ENCODE results near the gene DUSP9. TPM values are rescaled to one million over a fixed set of nuclear protein-coding genes. Genes with fewer than 3 reads are reported as not detected.
"Not testable (repeated sequence)": the region's sequence is repeated elsewhere in the genome, so short reads cannot be mapped to it uniquely, and the experiment has no call there.

The DUSP9 gene
- total RNA-seq (not detected), polyA plus RNA-seq (not detected), total RNA-seq (0 to 0.59 (median 0.07) reads per million in 6 experiments)

DNA sequence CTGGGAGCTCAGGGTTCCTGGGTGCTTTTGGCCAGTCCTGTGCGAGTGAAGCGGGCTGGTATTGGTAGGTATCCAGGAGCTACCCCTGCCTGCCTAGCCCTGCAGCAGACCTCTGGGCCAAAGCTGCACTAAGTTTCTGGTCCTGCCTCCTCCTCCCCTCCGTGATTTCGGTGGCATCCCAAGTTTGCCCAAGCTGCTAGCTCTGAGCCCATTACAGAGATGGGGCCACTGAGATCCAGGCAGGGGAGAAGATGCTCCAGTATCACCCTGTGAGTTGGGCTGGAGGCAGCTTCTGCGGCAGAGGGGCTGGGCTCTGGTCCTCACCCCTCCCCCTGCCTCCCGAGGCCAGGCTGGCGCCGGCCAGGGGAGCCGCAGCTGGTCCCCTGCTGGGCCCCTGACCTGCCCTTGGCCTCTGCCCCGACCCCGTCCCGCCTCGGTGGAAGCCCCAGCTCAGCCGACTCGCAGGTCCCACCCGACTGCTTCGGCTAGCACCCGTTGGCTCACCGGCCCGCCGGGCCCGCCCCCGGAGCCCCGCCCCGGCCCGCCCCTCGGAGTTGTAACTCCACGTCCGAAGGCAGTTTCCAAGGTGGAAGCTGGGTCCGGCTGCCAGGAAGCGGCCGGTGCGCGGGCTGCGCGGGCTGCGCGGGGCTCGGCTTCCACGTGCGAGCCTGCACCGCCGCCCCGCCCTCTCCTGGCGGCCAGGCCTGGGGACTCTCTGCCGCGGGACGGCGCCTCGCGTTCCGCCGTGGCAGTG, at the start of gene DUSP9:
Gene DUSP9 (plus strand): TSS at position 584 of the 754 bp plus-strand sequence. CDS start 751 bp downstream, outside the sequence.
- Mint-ChIP-seq H3K27me3 (peaks cover 4 to 38% (median 14%) of the 10 kb centered on the region in 5 donors), H3K27ac (no peak within 1 kb of the TSS), H3K9me3 (peaks cover 0 to 2% (median 0%) of the 10 kb centered on the region in 9 donors), H3K4me3 (peak within 1 kb of the TSS in 8 of 10 donors; percentile 30 to 68 (median 50)), H3K4me1 (peaks cover 1 to 9% (median 6%) of the 10 kb centered on the region in 4 donors), H3K36me3 (peaks cover 0 to 3% (median 0%) of the 10 kb centered on the region in 3 donors)
- POLR2A ChIA-PET, result no interaction called here
- DNase-seq (peak in 1 of 10 donors; percentile 7), ATAC-seq (peak; percentile 43 to 54)

- peaks cover 0 to 2% (median 0%) of the 10 kb centered on the region in 9 donors for H3K9me3 Mint-ChIP-seq
- H3K4me1 Mint-ChIP-seq, result peaks cover 18 to 53% (median 47%) of the 10 kb centered on the region in 4 donors
- ATAC-seq, result peak; percentile 75 to 78
These were observed 48.3 kb upstream of the DUSP9 start, which contains the start of gene CCNQ for GRCh38 chrX:153598541-153599191. Gene CCNQ (minus strand): TSS chrX:153599139. CDS start chrX:153599073, 66 bp downstream.

GRCh38 chrX:153599192-153600031, 47.6 kb upstream of the DUSP9 start:
- Mint-ChIP-seq H3K4me3 (peak overlapping the region; percentile 77 to 94 (median 87)), H3K27ac (peak overlapping the region in 8 of 10 donors; percentile 24 to 87 (median 75)), H3K27me3 (no peaks in the 10 kb centered on the region), H3K9me3 (peaks cover 0 to 2% (median 0%) of the 10 kb centered on the region in 9 donors), H3K4me1 (peaks cover 20 to 60% (median 51%) of the 10 kb centered on the region in 4 donors), H3K36me3 (peaks cover 0 to 12% (median 0%) of the 10 kb centered on the region in 3 donors)
- ATAC-seq, result peak; percentile 79 to 85
- POLR2A ChIA-PET, result interaction anchor here (0.5 to 1.4 kb wide), 4 partner anchors 16 to 372 kb away, joined by 3 to 7 read pairs (median 6); partner anchors contain the start of gene ZNF275
- peak; percentile 64 to 91 (median 81) for DNase-seq

More at GRCh38 chrX:153598541-153599191, 48.3 kb upstream of the DUSP9 start, which contains the start of gene CCNQ:
- H3K36me3 Mint-ChIP-seq, result peaks cover 0 to 20% (median 0%) of the 10 kb centered on the region in 3 donors
- H3K27ac Mint-ChIP-seq, result peak within 1 kb of the TSS in 9 of 10 donors; percentile 45 to 91 (median 80)
- H3K27me3 Mint-ChIP-seq, result no peaks in the 10 kb centered on the region
- POLR2A ChIA-PET, result interaction anchor here (0.5 to 1.4 kb wide), 6 partner anchors 10 to 657 kb away, joined by 3 to 7 read pairs (median 3); partner anchors contain the start of gene ZNF275
- DNase-seq, result peak in 3 of 10 donors; percentile 9 to 45 (median 29)
- peak within 1 kb of the TSS; percentile 81 to 94 (median 88) for H3K4me3 Mint-ChIP-seq

GRCh38 chrX:153600032-153600373, 47.0 kb upstream of the DUSP9 start:
- Mint-ChIP-seq H3K36me3 (peaks cover 0 to 9% (median 0%) of the 10 kb centered on the region in 3 donors), H3K4me3 (peak overlapping the region; percentile 77 to 94 (median 87)), H3K4me1 (peaks cover 22 to 63% (median 50%) of the 10 kb centered on the region in 4 donors), H3K9me3 (peaks cover 0 to 2% (median 0%) of the 10 kb centered on the region in 9 donors), H3K27me3 (no peaks in the 10 kb centered on the region), H3K27ac (peak overlapping the region in 9 of 10 donors; percentile 40 to 87 (median 79))
- POLR2A ChIA-PET, result interaction anchor here (0.7 to 1.4 kb wide), 3 partner anchors 17 to 371 kb away, joined by 3 to 7 read pairs (median 5); no protein-coding TSS in a partner anchor
- ATAC-seq (no peak), DNase-seq (no peak)

DNA sequence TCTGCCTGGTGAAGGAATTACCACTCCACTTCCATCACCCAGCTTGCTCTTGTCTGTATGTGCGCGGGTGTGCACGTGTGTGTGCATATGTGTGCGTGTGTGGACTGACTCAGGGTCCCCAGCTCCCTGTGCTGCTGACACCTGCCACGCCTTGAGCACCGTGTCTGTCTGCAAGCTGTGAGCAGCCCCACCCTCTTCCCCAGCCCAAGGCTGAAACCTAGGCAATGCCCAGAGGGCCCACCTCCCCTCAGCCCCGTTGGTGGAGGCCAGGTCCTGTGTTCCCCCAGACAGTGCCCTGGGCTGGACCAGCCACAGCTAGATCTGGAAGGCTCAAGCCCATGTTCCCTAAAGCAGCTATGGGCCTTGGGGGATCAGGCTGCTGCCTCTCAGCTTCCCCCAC, 46.1 kb upstream of the DUSP9 start:
- no peak for DNase-seq
- peak overlapping the region in 7 of 10 donors; percentile 14 to 86 (median 59) for H3K4me3 Mint-ChIP-seq
- no peak for ATAC-seq
- peaks cover 17 to 58% (median 46%) of the 10 kb centered on the region in 4 donors for H3K4me1 Mint-ChIP-seq
- H3K9me3 Mint-ChIP-seq, result peaks cover 0 to 2% (median 0%) of the 10 kb centered on the region in 9 donors
- peaks cover 0 to under 1% (median 0%) of the 10 kb centered on the region in 3 donors for H3K36me3 Mint-ChIP-seq
- POLR2A ChIA-PET, result interaction anchor here (0.6 to 0.7 kb wide), 2 partner anchors 18 to 55 kb away, joined by 3 read pairs; no protein-coding TSS in a partner anchor
- no peaks in the 10 kb centered on the region for H3K27me3 Mint-ChIP-seq
- no peak overlapping the region for H3K27ac Mint-ChIP-seq

GRCh38 chrX:153601511-153602110, 45.4 kb upstream of the DUSP9 start:
- Mint-ChIP-seq H3K9me3 (peaks cover 0 to 2% (median 0%) of the 10 kb centered on the region in 9 donors), H3K4me1 (peaks cover 14 to 52% (median 39%) of the 10 kb centered on the region in 4 donors), H3K27me3 (no peaks in the 10 kb centered on the region), H3K27ac (peak overlapping the region in 1 of 10 donors; percentile 53), H3K36me3 (no peaks in the 10 kb centered on the region), H3K4me3 (peak overlapping the region in 6 of 10 donors; percentile 4 to 86 (median 53))
- POLR2A ChIA-PET, result no interaction called here
- no peak for DNase-seq
- no peak for ATAC-seq

GRCh38 chrX:153602601-153603000, 44.4 kb upstream of the DUSP9 start:
- H3K9me3 Mint-ChIP-seq, result peaks cover 0 to 2% (median 0%) of the 10 kb centered on the region in 9 donors
- H3K36me3 Mint-ChIP-seq, result no peaks in the 10 kb centered on the region
- H3K4me1 Mint-ChIP-seq, result peaks cover 12 to 46% (median 30%) of the 10 kb centered on the region in 4 donors
- no peak overlapping the region for H3K27ac Mint-ChIP-seq
- no peak for ATAC-seq
- no peak overlapping the region for H3K4me3 Mint-ChIP-seq
- no peaks in the 10 kb centered on the region for H3K27me3 Mint-ChIP-seq
- POLR2A ChIA-PET, result no interaction called here
- DNase-seq, result no peak

GRCh38 chrX:153603131-153603656, 43.8 kb upstream of the DUSP9 start:
- POLR2A ChIA-PET, result no interaction called here
- ATAC-seq (no peak), DNase-seq (no peak)
- Mint-ChIP-seq H3K4me3 (no peak overlapping the region), H3K27me3 (no peaks in the 10 kb centered on the region), H3K9me3 (no peaks in the 10 kb centered on the region), H3K27ac (no peak overlapping the region), H3K36me3 (no peaks in the 10 kb centered on the region), H3K4me1 (peaks cover 12 to 42% (median 24%) of the 10 kb centered on the region in 4 donors)

- not testable (repeated sequence) for H3K9me3 Mint-ChIP-seq, H3K4me3 Mint-ChIP-seq, H3K36me3 Mint-ChIP-seq, H3K27me3 Mint-ChIP-seq, DNase-seq, ATAC-seq
- POLR2A ChIA-PET, result interaction anchor here (0.7 kb wide), 1 partner anchor 22 kb away, joined by 4 read pairs; no protein-coding TSS in a partner anchor
- H3K27ac Mint-ChIP-seq, result peak overlapping the region in 1 of 10 donors; percentile 60
- peaks cover 12 to 47% (median 23%) of the 10 kb centered on the region in 4 donors for H3K4me1 Mint-ChIP-seq
These were observed 42.2 kb upstream of the DUSP9 start for GRCh38 chrX:153604666-153605380.

DNA sequence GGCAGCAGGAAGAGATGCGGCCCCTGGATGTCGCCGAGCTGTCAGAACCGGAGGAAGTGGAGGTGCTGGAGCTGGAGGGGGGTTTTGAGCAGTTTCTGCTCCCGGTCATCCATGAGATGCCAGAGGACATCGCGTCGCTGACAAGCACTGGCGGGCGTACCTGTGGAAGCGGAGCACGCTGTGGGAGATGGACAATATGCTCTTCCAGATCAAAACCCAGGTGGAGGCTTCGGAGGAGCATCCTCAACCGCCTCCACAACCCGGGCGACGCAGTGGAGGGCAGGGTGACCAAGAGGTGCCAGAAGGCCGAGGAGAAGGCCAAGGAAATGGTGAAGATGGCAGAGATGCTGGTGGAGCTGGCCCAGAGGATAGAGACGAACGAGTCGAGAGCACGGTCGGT, 40.5 kb upstream of the DUSP9 start:
- H3K36me3 Mint-ChIP-seq, result no peaks in the 10 kb centered on the region
- H3K27ac Mint-ChIP-seq, result peak overlapping the region in 1 of 10 donors; percentile 34
- DNase-seq, result no peak
- no peaks in the 10 kb centered on the region for H3K9me3 Mint-ChIP-seq
- no peak overlapping the region for H3K4me3 Mint-ChIP-seq
- POLR2A ChIA-PET, result no interaction called here
- no peak for ATAC-seq
- no peaks in the 10 kb centered on the region for H3K27me3 Mint-ChIP-seq
- H3K4me1 Mint-ChIP-seq, result peaks cover 8 to 31% (median 15%) of the 10 kb centered on the region in 4 donors

- Mint-ChIP-seq H3K27me3 (no peaks in the 10 kb centered on the region), H3K4me3 (no peak overlapping the region), H3K4me1 (peaks cover 4 to 21% (median 12%) of the 10 kb centered on the region in 4 donors), H3K27ac (no peak overlapping the region), H3K36me3 (no peaks in the 10 kb centered on the region), H3K9me3 (no peaks in the 10 kb centered on the region)
- DNase-seq, result no peak
- POLR2A ChIA-PET, result no interaction called here
- no peak for ATAC-seq
These were observed 38.6 kb upstream of the DUSP9 start for GRCh38 chrX:153608376-153608775.

Measured in naive thymus-derived CD8-positive, alpha-beta T cell (primary cell).